Measurements from ENCODE around the gene GMPR. TPM values are rescaled to one million over a fixed set of nuclear protein-coding genes. Genes with fewer than 3 reads are reported as not detected.

Gene GMPR
- polyA plus RNA-seq, 1 donor (not counting 4 experiments of a cell fraction or from before 2014, with no cell fraction given): 0.50 TPM

- Histone ChIP-seq H3K27ac (ENCODE audit: control insufficient read depth, insufficient read depth, low read length) (peak overlapping the region; percentile 55), H3K9ac (ENCODE audit: control insufficient read depth, extremely low read depth, insufficient read depth, low read length) (no peak overlapping the region), H3K4me3 (ENCODE audit: control insufficient read depth in 2 of 3, extremely low read depth in 1 of 3, insufficient read depth in 2 of 3, low read depth in 1 of 3, low read length in 3 of 3) (no peak overlapping the region), H4K20me1 (ENCODE audit: control insufficient read depth, extremely low read depth, insufficient read depth, low read length) (no peaks in the 10 kb centered on the region), H3K4me1 (ENCODE audit: control insufficient read depth, extremely low read depth, insufficient read depth, low read length) (peaks cover 62% of the 10 kb centered on the region), H3K36me3 (ENCODE audit: control insufficient read depth in 2 of 2, extremely low read depth in 1 of 2, insufficient read depth in 2 of 2, low read length in 2 of 2) (no peaks in the 10 kb centered on the region), H3K4me2 (ENCODE audit: control insufficient read depth, extremely low read depth, insufficient read depth, low read depth, low read length) (peak overlapping the region; percentile 0), H2AFZ (ENCODE audit: control insufficient read depth, low read length) (no peak overlapping the region), H3K79me2 (ENCODE audit: control insufficient read depth, insufficient read depth, low read length) (no peaks in the 10 kb centered on the region), H3K9me1 (ENCODE audit: control insufficient read depth, extremely low read depth, insufficient read depth, low read length) (no peaks in the 10 kb centered on the region), H3K27me3 (ENCODE audit: control insufficient read depth, extremely low read depth, insufficient read depth, low read length) (no peaks in the 10 kb centered on the region), H3K9me3 (ENCODE audit: control insufficient read depth, low read depth, low read length) (no peaks in the 10 kb centered on the region)
- DNase-seq (ENCODE audit: low read depth, low spot score) (peak; percentile 74), FAIRE-seq (peak; percentile 89)
- dilution Hi-C loops (cut with MboI; ENCODE audit: extremely low pct_ligation_motif_present, low sequenced_read_pairs): no loop called here
- TF ChIP-seq CTCF (optimal IDR thresholded peaks at IDR 0.05 in 1 of 3, IDR thresholded peaks at IDR 0.05 in 1 of 3, conservative IDR thresholded peaks at IDR 0.05 in 1 of 3; ENCODE audit: extremely low read depth in 1 of 3, insufficient read depth in 2 of 3, low read length in 3 of 3): peak in 1 of 3 experiments; percentile 14
- TF ChIP-seq EZH2 (IDR thresholded peaks at IDR 0.05; ENCODE audit: low read length): no peak
These were observed 95.2 kb downstream of the GMPR start for GRCh38 chr6:16333580-16333979.

GRCh38 chr6:16334671-16335070, 96.3 kb downstream of the GMPR start:
- DNase-seq (ENCODE audit: low read depth, low spot score): peak; percentile 73
- Histone ChIP-seq H3K27ac (ENCODE audit: control insufficient read depth, insufficient read depth, low read length) (peak overlapping the region; percentile 55), H2AFZ (ENCODE audit: control insufficient read depth, low read length) (no peak overlapping the region), H3K36me3 (ENCODE audit: control insufficient read depth in 2 of 2, extremely low read depth in 1 of 2, insufficient read depth in 2 of 2, low read length in 2 of 2) (no peaks in the 10 kb centered on the region), H3K9me1 (ENCODE audit: control insufficient read depth, extremely low read depth, insufficient read depth, low read length) (no peaks in the 10 kb centered on the region), H3K4me1 (ENCODE audit: control insufficient read depth, extremely low read depth, insufficient read depth, low read length) (peaks cover 72% of the 10 kb centered on the region), H3K4me3 (ENCODE audit: control insufficient read depth in 2 of 3, extremely low read depth in 1 of 3, insufficient read depth in 2 of 3, low read depth in 1 of 3, low read length in 3 of 3) (no peak overlapping the region), H4K20me1 (ENCODE audit: control insufficient read depth, extremely low read depth, insufficient read depth, low read length) (no peaks in the 10 kb centered on the region), H3K9ac (ENCODE audit: control insufficient read depth, extremely low read depth, insufficient read depth, low read length) (no peak overlapping the region), H3K27me3 (ENCODE audit: control insufficient read depth, extremely low read depth, insufficient read depth, low read length) (no peaks in the 10 kb centered on the region), H3K79me2 (ENCODE audit: control insufficient read depth, insufficient read depth, low read length) (no peaks in the 10 kb centered on the region), H3K4me2 (ENCODE audit: control insufficient read depth, extremely low read depth, insufficient read depth, low read depth, low read length) (peak overlapping the region; percentile 55), H3K9me3 (ENCODE audit: control insufficient read depth, low read depth, low read length) (no peaks in the 10 kb centered on the region)
- dilution Hi-C loops (cut with MboI; ENCODE audit: extremely low pct_ligation_motif_present, low sequenced_read_pairs): no loop called here
- TF ChIP-seq EZH2 (IDR thresholded peaks at IDR 0.05; ENCODE audit: low read length): no peak
- no peak for TF ChIP-seq CTCF (optimal IDR thresholded peaks at IDR 0.05 in 1 of 3, IDR thresholded peaks at IDR 0.05 in 1 of 3, conservative IDR thresholded peaks at IDR 0.05 in 1 of 3; ENCODE audit: extremely low read depth in 1 of 3, insufficient read depth in 2 of 3, low read length in 3 of 3)
- FAIRE-seq: peak; percentile 87

Measured in keratinocyte (primary cell).